Fibroblast of upper back skin (primary cell): ENCODE results near the gene NBPF3.
A peak's percentile ranks its signal among the peaks of the same experiment; 100 is the strongest.

ENCODE experiments used
- DNase-seq: peaks from one replicate; pipeline ENCODE4 v3.0.0-alpha.2; 2013

The NBPF3 gene

DNA sequence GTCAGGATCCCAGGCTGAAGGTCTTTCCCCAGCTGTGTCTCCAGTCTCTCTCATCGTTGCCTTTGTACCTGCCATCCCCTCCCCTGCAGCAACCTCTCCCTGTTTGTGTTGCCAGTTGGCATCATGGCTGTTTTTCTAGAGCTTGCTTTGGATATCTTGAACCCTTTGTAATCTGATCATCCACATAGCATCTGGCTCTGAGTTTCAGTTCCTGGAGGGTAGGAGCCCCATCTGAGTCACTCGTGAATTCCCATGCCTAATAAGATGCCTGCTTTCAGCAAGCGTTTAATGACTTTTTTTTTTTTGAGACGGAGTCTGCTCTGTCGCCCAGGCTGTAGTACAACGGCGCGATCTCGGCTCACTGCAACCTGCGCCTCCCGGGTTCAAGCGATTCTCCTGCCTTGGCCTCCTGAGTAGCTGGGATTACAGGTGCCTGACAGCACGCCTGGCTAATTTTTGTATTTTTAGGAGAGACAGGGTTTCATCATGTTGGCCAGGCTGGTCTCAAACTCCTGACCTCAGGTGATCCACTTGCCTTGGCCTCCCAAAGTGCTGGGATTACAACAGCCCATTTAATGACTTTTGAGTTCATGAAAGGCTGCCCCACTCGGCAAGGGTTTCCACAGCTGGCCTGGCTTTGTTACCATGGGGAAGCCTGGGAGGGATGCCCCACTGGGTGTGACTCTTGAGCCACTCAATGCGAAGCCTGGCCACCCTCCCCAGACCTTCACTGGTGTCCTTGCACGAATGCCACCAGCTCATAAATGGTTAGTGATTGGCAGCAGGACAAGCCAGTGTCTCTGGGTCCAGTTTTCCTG is 81.2 kb downstream of the NBPF3 start:
- peak; percentile 40 for DNase-seq

DNA sequence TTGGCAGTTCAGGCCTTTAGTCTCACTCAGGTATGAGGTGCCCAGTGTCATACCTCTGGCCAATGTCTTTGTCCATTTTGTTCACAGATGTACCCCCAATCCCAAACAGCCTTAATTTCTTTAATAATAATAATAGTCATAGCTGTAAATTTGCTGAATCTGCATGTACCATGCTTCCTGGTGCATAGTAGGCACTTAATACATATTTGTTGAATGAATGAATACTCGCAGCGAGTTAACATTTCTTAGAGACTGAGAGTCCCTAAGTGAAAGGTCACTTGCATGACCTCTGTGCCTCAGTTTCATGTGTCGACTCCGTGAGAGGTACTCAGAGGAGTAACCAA is 81.8 kb downstream of the NBPF3 start:
- no peak for DNase-seq

DNA sequence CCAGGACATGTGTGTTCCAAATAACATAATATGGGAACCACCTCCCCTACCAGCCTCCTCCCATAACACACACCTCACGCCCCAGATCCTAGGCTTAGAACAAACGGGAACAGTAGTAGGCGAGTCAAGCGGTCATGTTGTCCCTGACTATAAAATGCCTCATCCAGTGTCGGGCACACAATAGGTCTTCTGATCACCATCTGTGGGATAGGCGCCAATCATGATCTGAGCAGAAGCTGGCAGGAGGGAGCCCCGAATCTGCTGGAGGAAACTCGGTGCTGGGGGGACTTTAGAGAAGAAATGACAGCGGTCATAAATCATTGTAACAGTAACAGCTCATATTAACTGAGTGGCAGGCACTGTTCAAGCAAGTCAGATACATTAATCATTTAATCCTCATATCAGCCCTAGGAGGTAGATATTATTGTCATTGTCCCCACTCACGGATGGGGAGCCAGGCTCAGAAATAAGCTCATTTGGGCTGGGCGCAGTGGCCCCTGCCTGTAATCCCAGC is 82.6 kb downstream of the NBPF3 start:
- DNase-seq, result no peak

DNA sequence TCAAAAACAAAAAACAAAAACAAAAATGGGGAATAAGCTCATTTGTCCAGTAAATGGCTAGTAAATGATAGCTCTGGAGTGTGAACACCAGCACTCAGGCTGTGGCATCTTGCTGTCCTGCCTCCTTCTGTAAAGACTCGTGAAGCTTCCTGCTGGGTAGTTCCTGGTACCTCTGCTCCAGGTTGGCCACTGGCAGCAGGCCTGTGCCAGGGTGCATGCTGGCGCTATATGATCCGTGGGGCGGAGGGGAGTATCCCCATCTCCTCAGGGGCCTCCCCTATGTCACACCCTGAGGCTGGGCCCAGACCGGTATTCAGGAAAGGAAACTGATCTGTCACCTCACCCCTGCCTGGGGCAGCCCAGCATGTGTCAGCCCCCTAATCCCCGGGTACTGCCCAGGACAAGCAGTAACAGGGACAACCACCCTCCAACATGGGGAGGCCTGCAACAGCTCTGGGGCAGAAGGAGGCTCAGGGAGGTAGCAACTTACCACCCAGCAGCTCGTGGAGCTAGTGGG is 83.4 kb downstream of the NBPF3 start:
- DNase-seq, result no peak

GRCh38 chr1:21524220-21524619 is 84.3 kb downstream of the NBPF3 start:
- DNase-seq, result no peak

GRCh38 chr1:21524686-21525339 is 84.9 kb downstream of the NBPF3 start:
- no peak for DNase-seq

GRCh38 chr1:21525340-21525717 is 85.4 kb downstream of the NBPF3 start:
- no peak for DNase-seq

- DNase-seq, result no peak
These were observed 86.5 kb downstream of the NBPF3 start for GRCh38 chr1:21526441-21526840.

GRCh38 chr1:21530368-21531016 is 90.6 kb downstream of the NBPF3 start:
- DNase-seq, result peak; percentile 24

GRCh38 chr1:21531241-21531640 is 91.3 kb downstream of the NBPF3 start:
- no peak for DNase-seq

DNA sequence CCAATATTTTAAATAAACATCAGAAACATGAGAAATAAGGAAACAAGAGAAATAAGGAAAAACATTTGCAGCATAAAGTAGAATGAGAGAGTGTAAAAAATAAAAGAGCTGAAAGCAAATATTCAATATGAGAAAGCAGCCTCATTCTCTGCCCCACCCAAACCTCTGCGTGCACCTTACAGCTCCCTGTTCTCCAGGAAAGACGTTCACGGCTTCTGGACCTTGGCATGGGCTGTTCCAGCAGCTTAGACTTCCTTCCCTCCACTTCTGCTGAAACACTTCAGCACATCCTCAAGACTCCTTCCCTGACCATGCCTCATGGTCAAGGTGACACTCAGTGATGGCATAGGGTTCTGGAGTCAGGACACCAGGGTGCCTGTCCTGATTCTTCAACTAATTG is 92.6 kb downstream of the NBPF3 start:
- no peak for DNase-seq

GRCh38 chr1:21532992-21533534 is 93.1 kb downstream of the NBPF3 start:
- no peak for DNase-seq

DNA sequence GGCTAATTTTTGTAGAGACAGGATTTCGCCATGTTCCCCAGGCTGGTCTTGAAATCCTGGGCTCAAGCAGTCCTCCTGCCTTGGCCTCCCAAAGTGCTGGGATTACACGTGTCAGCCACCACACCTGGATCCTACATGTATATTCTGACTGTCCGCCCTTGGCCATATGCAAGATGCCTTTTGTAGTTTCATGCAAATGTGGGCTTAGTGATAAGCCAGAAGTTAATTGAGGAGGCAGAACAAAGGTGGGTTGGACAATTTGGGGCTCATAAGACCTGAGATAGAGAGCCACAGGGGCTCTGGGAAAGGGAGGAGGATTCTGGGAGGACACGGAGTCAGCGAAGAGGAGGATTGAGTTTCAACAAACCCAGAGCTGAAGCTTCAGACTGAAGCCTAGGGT is 94.2 kb downstream of the NBPF3 start:
- no peak for DNase-seq
